Measurements from ENCODE around the gene FGF3.

FGF3 gene

DNA sequence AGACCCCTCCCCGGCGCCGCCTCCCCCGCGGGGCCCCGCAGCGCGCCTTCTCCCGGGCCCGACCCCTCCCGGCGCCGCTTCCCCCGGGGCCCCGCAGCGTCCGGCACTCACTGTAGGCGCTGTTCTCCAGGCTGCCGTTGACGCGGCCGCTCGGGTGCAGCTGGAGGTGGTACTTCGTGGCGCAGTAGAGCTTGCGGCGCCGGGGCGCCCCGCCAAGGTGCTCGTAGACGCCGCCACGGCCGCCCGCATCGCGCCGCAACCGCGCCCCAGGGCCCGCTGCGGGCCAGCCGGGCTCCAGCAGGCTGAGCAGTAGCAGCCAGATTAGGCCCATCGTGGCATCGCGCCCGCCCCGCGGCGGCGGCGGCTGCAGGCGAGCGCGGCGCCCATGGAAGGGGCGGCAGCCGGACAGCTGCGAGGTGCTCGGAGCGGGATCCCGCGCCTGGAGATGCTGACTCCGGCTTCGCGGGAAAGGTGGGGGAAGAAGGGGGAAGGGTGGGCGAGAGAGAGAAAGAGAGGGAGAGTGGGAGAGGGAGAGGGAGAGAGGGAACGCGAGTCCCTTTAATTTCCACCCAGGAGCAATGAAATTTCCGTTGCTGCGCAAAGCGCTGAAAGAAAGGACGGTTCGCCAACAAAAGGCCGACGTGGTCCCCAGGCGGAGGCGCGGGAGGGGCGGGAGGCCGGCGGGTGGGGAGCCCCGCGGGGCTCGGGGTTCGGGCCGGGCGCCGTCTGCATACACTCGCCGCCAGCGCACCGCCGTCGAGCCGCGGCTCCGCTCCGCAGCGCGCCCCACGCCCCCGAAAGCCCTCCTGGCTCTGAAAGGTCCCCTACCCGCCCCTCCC is at the start of gene FGF3:
Gene FGF3 (minus strand): TSS at position 814 of the 839 bp plus-strand sequence. CDS start 483 bp downstream, at position 331.
- no peak within 1 kb of the TSS for H3K4me3 ChIP-seq (ENCODE audit: low read depth, low read length)

GRCh38 chr11:69868871-69869270 is 49.7 kb upstream of the FGF3 start:
- TF ChIP-seq CTCF (IDR thresholded peaks at IDR 0.05; ENCODE audit: borderline replicate concordance, insufficient read depth, low read depth, low read length) = no peak
- H3K4me3 ChIP-seq (ENCODE audit: low read depth, low read length) = no peak overlapping the region

More for the DNA sequence above, at the start of gene FGF3:
- no peak for TF ChIP-seq CTCF (IDR thresholded peaks at IDR 0.05; ENCODE audit: borderline replicate concordance, insufficient read depth, low read depth, low read length)

GRCh38 chr11:69868006-69868810 is 49.0 kb upstream of the FGF3 start:
- H3K4me3 ChIP-seq (ENCODE audit: low read depth, low read length) = no peak overlapping the region
- no peak for TF ChIP-seq CTCF (IDR thresholded peaks at IDR 0.05; ENCODE audit: borderline replicate concordance, insufficient read depth, low read depth, low read length)

DNA sequence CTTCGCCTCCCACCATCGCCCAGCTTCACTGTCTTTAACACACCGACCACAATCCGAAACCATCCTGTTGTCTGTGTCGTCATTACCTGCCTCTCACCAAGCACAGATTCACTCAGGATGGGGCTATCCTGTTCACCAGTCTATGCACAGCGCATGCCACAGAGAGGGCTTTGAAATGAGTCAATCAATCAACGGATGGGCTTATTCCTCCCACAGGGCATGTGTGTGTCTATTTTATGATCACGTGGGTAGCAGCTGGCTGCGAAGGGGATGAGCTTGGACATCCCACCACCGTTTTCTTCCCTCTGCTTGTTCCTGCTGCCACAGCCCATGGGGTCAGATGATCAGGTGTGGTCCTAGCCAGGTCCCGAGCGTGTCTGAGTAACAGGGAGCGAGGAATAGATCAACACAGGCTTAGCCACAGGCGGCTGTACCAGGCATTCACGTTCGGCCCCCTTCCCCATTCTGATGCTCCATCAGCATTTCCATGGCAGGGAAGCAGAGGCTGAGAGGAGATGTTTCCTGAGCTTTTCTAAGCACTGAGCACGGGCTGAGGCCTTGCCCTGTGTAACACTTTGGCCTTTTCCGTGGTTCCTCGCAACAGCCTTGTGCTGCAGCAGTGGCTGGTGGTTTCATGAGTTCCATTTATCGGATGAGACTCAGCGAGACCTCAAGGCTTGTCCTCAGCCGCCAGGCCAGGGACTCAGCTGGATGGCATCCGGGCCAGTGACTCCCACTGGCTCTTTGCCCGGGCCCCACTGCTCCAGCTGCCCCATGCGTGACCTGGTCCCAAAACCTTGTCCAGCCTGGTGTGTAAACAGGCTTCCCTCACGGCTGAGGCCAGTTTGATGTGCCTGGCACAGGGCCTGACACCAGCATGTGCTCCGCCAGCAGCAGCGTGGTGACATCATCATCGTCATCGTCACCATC is 48.1 kb upstream of the FGF3 start:
- H3K4me3 ChIP-seq (ENCODE audit: low read depth, low read length) = no peak overlapping the region
- no peak for TF ChIP-seq CTCF (IDR thresholded peaks at IDR 0.05; ENCODE audit: borderline replicate concordance, insufficient read depth, low read depth, low read length)

DNA sequence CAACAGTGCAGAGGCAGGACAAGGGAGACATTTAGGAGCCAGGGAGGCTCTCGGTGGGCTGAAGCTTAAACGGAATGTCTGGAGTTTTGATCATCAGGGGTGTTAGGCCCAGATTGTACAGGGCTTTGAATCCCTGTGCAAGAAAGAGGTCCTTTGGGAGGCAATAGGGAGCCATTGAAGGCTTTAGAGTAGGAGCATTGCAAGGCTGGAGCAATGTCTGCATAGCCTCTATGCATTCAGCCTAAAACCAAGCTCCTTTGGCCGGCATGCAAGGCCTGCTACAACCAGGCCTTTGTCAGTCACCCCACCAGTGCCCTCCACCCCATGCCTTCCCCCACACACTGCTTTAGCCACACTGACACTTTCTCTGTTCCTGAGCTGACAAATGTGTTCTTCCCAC is 47.4 kb upstream of the FGF3 start:
- TF ChIP-seq CTCF (IDR thresholded peaks at IDR 0.05; ENCODE audit: borderline replicate concordance, insufficient read depth, low read depth, low read length) = no peak
- no peak overlapping the region for H3K4me3 ChIP-seq (ENCODE audit: low read depth, low read length)

DNA sequence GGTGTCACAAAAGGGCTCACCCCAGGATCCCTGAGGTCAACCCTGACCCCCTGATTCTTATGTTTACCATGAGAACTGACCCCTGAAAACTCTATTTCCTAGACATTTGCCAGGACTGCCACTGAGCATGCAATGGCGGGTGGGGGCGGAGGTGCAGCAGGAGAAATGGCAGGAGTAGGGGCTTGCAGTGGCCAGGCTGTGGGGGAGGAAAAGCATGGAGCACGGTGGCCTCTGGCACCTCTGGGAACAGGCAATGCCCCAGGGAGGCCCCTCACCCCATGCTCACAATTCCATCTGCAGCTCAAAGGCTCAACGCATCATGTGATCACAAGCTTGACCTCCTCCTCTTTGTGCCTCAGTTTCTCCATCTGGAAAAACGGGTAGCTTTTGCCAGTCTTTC is 46.5 kb upstream of the FGF3 start:
- no peak overlapping the region for H3K4me3 ChIP-seq (ENCODE audit: low read depth, low read length)
- TF ChIP-seq CTCF (IDR thresholded peaks at IDR 0.05; ENCODE audit: borderline replicate concordance, insufficient read depth, low read depth, low read length) = no peak
